SKM-1 (cell line): ENCODE data around the gene PADI4.
A peak's percentile ranks its signal among the peaks of the same experiment; 100 is the strongest.

ENCODE experiments used
- DNase-seq: peaks from one replicate; lab custom pipeline; 2025; ENCODE audit not compliant: unreplicated experiment; lab: John Stamatoyannopoulos, UW

PADI4 gene, protein sequence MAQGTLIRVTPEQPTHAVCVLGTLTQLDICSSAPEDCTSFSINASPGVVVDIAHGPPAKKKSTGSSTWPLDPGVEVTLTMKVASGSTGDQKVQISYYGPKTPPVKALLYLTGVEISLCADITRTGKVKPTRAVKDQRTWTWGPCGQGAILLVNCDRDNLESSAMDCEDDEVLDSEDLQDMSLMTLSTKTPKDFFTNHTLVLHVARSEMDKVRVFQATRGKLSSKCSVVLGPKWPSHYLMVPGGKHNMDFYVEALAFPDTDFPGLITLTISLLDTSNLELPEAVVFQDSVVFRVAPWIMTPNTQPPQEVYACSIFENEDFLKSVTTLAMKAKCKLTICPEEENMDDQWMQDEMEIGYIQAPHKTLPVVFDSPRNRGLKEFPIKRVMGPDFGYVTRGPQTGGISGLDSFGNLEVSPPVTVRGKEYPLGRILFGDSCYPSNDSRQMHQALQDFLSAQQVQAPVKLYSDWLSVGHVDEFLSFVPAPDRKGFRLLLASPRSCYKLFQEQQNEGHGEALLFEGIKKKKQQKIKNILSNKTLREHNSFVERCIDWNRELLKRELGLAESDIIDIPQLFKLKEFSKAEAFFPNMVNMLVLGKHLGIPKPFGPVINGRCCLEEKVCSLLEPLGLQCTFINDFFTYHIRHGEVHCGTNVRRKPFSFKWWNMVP

GRCh38 chr1:17307946-17308345 is at the start of gene PADI4:
TSS of gene PADI4 (plus strand) at chr1:17308197. CDS start at chr1:17308223, 26 bp downstream.
- no peak for DNase-seq

DNA sequence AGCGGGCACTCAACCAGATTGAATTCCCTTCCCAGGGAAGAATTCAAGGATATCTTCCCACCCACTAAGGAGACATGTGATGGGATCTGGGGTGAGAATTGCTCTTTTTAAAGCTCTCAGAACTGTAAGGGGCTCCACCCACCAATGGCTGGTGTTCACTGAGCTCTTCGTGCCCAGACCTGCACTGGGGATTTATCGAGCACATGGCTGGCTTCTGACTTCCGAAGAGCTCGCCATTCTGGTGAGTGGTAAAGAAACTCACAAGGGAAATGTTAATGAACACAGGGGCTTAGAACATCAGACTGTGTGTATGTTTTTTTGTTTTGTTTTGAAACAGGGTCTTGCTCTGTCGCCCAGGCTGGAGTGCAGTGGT is 49.3 kb upstream of the PADI4 start:
- DNase-seq, result no peak

GRCh38 chr1:17259233-17259873 is 48.6 kb upstream of the PADI4 start:
- DNase-seq, result no peak

- no peak for DNase-seq
These were observed 47.7 kb upstream of the PADI4 start for GRCh38 chr1:17260264-17260663.

GRCh38 chr1:17260738-17261137 is 47.3 kb upstream of the PADI4 start:
- no peak for DNase-seq

- no peak for DNase-seq
These were observed 44.1 kb upstream of the PADI4 start for GRCh38 chr1:17263936-17264335.

DNA sequence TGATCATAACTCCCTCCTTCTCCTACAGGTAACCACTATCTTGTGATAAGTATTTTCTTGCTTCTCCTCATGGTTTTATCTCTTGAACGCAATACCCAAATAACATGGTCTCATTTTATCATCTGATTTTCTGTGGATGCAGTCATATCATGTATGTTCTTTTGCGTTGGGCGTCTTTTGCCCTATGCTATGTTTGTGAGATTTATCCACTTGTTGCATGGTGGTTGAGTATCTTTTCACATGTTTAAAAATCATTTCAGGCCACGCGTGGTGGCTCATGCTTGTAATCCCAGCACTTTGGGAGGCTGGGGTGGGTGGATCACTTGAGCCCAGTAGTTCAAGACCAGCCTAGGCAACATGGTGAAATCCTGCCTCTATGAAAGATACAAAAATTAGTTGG is 43.5 kb upstream of the PADI4 start:
- DNase-seq, result no peak

DNA sequence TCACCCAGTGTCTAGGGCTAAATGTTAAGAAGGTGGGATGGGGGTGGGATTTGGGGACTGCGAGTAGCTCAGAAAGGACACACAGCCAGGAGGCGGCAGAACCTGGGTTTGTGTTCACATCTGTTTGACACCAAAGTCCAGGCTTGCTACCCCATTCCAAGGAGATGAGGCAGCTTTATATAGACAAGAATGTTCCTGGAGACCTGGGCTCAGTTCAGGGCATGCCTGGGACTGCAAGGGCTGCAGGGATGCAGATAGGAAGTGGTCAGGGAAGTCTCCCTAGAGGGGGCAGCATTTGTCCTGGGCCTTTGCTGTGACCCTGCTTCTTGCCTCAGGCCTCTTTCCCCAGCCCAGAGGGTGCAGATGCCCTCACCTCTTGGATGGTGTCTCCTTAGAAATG is 42.8 kb upstream of the PADI4 start:
- DNase-seq, result no peak

DNA sequence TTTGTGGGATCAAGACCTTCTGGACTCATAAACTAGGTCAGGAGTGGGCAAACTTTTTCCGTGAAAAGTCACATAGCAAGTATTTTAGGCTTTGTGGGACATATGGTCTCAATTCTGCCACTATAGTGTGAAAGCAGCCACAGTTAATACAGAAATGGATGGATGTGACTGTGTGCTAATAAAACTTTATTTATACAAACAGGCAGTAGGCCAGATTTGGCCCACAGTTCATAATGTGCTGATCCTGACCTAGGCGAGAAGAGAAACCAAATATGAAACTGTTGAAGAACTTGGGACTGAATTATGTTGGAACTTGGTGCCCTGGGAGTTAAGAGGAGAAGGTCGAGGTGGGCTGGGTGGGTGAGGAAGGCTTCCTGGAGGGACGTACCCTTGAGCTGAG is 42.0 kb upstream of the PADI4 start:
- no peak for DNase-seq

GRCh38 chr1:17270891-17271765 is 36.9 kb upstream of the PADI4 start:
- DNase-seq, result no peak

GRCh38 chr1:17272066-17272465 is 35.9 kb upstream of the PADI4 start:
- no peak for DNase-seq

- no peak for DNase-seq
These were observed 35.4 kb upstream of the PADI4 start for GRCh38 chr1:17272646-17273045.

DNA sequence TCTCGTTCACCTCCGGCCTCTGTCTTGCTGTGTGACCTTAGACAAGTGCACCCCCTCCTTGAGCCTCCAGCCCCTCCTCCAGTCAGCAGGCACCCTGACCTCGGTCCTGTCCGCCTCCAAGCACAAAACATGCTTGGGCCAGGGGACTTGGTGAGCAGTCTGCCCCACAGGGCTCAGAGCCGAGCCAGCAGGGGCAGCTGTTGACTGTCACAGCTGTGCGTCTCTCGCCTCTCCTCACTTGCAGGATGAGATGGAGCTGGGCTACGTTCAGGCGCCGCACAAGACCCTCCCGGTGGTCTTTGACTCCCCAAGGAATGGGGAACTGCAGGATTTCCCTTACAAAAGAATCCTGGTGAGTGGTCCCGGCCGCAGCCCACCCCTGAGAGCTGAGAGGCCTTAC is 34.9 kb upstream of the PADI4 start:
- DNase-seq, result no peak

DNA sequence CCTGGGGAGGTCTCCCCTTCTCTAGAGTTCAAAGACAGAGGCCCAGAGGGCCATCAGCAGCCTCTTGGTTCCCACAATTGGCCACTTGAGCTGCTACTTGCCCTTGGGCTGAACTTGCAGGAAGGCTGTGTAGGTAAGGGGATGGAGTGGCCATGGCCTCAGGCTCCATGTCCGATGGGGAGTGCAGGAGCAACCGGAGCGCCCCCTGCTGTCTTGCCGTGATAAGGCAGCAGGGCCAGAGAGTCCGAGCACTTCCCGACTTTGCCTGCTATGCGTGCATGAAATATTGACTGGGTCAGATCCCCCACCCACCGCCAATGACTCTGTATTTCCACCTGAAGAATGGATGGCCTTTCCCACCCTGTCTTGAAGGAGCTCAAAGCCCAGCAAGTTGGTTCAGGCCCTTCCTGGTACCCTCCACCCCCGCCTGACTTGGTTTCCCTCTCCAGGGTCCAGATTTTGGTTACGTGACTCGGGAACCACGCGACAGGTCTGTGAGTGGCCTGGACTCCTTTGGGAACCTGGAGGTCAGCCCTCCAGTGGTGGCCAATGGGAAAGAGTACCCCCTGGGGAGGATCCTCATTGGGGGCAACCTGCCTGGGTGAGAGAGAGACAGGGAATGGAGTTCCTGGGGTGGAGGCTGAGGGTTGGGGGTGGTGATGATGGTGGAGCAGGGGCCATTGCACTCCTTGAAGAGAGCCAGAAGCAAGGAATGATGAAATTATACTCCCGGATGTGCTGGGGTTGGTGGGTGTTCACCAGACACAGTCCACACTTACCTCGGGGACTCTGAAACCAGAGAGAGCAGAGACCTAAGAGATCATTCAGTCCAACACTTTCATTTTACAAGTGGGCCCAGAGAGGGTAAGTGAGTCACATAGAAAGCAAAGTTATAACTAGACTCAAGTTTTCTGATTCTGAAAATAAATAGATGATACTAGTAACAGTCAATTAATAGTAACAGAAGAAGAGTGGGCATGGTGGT is 33.5 kb upstream of the PADI4 start:
- peak; percentile 31 for DNase-seq

DNA sequence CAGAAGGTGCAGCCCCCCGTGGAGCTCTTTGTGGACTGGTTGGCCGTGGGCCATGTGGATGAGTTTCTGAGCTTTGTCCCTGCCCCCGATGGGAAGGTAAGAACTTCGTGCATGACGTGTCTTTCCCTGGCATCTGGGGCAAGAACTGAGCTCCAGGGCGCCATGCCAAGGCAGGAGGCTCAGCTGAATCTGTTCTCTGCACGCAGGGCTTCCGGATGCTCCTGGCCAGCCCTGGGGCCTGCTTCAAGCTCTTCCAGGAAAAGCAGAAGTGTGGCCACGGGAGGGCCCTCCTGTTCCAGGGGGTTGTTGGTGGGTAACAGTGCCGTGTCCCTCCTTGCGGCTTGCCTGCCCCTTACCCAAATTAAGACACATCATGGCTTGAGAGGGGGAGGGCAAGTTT is 31.4 kb upstream of the PADI4 start:
- peak; percentile 68 for DNase-seq

DNA sequence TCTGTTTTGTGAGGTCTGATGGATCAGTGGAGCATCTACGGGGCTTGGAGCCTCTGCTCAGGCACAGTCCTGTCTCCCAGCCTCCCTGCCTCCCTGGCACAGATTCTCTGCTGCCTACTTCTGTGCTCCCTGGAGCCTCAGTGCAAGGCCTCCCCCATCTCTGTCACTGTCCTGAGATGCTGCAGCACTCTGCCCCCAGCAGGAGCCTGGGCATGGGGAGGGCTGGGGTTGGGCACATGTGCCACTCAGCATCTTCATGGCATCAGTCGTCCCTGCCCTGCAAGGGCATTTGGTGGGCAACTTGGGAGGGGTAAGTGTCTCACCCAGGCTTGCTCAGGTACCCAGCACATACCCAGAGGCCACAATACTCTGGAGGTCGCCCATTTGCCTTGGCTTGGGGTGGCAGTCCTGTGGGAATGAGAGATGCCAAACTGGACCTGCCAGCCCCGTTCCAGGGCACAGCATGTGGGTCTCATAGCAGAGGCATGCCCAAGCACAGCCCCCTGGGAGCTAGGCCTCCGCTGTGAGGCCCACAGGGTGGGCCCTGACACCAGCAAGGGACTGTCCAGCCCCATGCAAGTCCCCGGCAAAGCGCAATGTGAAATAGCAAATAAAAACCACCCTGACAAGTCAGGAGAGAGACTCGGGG is 30.4 kb upstream of the PADI4 start:
- no peak for DNase-seq

- DNase-seq, result no peak
These were observed 28.8 kb upstream of the PADI4 start for GRCh38 chr1:17278996-17279830.

DNA sequence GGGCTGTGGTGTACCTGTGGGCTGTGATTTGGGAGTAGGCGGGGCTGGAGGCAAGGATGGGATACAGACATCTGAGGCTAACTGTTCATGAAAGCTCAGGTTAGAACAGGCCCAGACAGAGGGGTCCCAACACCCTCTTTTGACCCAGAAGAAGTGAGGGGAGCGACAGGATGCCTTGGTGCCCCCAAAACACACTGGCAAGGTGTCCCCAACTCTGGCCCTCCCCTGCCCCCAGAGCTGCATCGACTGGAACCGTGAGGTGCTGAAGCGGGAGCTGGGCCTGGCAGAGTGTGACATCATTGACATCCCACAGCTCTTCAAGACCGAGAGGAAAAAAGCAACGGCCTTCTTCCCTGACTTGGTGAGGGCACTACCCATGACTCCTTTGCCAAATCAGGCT is 27.6 kb upstream of the PADI4 start:
- DNase-seq, result no peak

GRCh38 chr1:17280894-17281293 is 27.1 kb upstream of the PADI4 start:
- DNase-seq, result no peak
